22Rv1 (cell line): ENCODE measurements around the gene TOMM22.

Source experiments
- ZFX ChIP-seq: fragments of 450-650 bp; IDR thresholded peaks from 2 replicates; pipeline ENCODE4 v1.6.1; 2017; ENCODE audit warnings: antibody characterized with exemption, borderline replicate concordance
- TF ChIP-seq, protein P1 (sequence below): fragments of 450-650 bp; IDR thresholded peaks from 2 replicates; pipeline ENCODE4 v1.5.1; 2017; ENCODE audit warnings: mild to moderate bottlenecking

- TF ChIP-seq, protein P1, sequence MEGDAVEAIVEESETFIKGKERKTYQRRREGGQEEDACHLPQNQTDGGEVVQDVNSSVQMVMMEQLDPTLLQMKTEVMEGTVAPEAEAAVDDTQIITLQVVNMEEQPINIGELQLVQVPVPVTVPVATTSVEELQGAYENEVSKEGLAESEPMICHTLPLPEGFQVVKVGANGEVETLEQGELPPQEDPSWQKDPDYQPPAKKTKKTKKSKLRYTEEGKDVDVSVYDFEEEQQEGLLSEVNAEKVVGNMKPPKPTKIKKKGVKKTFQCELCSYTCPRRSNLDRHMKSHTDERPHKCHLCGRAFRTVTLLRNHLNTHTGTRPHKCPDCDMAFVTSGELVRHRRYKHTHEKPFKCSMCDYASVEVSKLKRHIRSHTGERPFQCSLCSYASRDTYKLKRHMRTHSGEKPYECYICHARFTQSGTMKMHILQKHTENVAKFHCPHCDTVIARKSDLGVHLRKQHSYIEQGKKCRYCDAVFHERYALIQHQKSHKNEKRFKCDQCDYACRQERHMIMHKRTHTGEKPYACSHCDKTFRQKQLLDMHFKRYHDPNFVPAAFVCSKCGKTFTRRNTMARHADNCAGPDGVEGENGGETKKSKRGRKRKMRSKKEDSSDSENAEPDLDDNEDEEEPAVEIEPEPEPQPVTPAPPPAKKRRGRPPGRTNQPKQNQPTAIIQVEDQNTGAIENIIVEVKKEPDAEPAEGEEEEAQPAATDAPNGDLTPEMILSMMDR: no peak
- no peak for TF ChIP-seq ZFX
Observed at GRCh38 chr22:38706101-38706900, 24.5 kb downstream of the TOMM22 start.
